K562 treated with DMSO at 1 percent for 48 hours (cell line): ENCODE measurements around the gene PPP1R2C. TPM values are rescaled to one million over a fixed set of nuclear protein-coding genes. Genes with fewer than 3 reads are reported as not detected.

Experiments
- total RNA-seq: library from RNA; unstranded; fragments of 300-600 nt; gene quantifications from 2 replicates; pipeline ENCODE4 v1.2.3, GENCODE V29; 2022; ENCODE audit warnings: low replicate concordance; ENCODE audit errors: extremely low read depth

Gene PPP1R2C
- total RNA-seq = not detected in 2 replicates

GRCh38 chrX:42778096-42778495 lies at the start of gene PPP1R2C:
Gene PPP1R2C (minus strand): TSS chrX:42778163. CDS start chrX:42778079, 84 bp downstream.

